Hypothalamus (tissue), 51 donors: Measurements from ENCODE around the gene BCKDHB.

Source experiments
- DNase-seq, 51 donors: peaks; one replicate each; lab custom pipeline; 2025; lab: John Stamatoyannopoulos, UW

Gene BCKDHB

DNA sequence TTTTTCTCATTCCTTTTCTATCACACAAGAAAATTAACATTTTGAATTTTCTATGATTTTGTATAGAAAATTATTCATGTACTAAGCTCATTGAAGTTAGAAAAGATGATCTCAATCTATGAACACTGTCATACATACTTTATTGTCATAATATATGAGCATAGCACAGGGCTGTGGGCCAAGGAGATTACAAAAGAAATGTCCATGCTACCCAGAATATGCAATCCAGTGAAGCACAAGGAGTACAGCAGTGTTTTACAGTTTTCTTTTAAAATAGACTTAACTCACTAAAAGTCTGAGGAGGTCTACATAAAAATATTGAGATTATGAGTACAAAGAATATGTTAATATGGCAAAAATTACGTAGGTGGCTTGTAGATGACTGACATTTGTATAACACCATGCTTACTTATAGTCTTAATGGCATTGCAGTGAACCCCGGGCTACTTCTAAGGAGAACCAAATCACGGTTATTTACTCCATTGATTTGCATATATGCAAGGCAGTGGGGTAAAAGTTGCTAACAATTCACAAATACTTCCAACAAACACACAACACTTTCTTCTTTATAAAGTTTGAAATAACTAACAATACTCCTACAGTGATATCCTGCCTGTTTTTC lies 257.1 kb downstream of the BCKDHB start:
- no peak for DNase-seq

DNA sequence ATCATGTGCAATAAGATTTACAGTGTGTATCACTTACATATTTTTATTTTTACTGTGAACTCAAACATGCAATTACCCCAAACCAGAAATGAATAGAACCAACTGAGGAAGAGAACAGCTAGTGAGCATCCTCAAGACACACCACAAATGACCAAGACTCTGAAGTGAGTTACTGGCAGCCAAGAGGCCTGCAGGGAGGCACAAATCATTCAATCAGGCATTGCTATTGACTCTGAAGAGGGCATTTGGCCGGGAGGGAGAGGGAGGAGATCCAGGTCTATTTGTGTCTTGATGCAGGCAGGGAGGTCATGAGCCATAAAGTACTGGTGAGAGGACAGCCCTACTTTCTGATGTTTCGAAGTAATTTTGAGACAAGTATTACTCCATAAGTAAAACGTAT lies 257.7 kb downstream of the BCKDHB start:
- no peak for DNase-seq

DNA sequence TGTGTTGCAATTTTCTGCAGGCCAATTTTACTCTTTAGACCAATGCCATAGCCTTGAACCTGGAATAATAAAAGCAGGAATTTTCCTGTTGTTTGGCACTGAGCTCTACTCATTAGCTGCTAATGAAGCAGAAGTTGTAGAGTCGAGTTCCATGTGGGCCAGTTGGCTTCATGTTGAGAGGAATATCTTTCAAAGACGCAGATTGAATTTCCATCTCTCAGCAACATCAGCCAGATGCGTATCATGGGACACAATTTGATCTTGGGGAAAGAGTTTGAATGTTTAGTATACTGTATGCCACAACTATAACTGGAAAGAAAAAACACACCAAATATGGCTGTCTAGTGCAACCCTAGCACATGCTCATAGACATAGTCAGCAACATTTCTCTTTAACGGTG lies 259.6 kb downstream of the BCKDHB start:
- no peak for DNase-seq

DNA sequence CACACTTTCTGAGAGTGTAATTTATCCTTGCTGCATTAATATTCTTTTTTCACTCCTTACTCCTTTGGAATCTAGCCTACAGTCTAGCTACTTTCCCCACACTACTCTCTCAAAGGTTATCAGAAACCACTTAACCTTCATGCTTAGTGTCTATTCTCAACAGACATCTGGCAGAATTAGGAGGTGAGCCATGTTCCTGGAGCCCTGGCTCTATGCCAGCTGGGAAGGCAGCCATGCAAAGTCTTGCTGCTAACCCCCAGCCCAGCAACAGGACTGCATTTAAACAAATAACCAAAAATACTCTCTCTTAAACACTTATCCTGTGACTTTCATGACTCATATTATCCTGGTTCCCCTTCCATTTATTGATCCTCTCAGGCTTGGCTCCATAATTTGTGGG lies 260.2 kb downstream of the BCKDHB start:
- peak in 7 of 51 donors; percentile 0 to 10 (median 2) for DNase-seq

DNA sequence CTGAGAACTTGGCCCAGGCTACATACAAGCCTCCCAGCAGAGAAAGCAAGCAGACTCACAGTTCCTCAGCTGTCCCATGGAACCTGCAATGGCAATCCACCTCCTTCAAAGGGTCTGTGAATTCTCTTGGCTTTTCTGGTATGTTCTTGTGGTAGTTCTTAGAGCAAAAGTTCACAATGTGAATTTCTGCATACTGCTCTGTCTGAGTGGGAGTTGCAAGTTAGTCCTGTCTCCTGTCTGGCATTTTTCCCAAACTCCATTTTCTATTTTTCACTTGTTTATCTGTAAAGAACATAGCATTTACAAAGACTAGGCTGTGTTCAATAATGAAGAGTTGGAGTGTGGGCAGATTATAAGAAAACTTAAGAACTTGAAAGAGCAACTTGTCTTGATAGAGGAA lies 269.9 kb downstream of the BCKDHB start:
- DNase-seq = no peak

DNA sequence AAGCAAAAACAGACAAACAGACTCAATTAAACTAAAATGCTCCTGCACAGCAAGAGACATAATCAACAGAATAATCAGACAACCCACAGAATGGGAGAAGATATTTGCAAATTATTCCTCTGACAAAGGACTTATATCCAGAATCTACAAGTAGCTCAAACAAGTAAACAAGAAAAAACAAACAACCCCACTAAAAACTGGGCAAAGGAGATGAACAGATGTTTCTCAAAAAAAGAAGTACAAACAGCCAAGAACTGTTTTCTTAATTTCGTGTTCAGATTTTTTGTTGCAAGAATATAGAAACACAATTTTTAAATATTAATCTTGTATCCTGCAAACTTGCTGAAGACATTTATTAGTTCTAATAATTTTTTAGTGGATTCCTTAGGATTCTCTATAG lies 274.1 kb downstream of the BCKDHB start:
- DNase-seq = no peak

DNA sequence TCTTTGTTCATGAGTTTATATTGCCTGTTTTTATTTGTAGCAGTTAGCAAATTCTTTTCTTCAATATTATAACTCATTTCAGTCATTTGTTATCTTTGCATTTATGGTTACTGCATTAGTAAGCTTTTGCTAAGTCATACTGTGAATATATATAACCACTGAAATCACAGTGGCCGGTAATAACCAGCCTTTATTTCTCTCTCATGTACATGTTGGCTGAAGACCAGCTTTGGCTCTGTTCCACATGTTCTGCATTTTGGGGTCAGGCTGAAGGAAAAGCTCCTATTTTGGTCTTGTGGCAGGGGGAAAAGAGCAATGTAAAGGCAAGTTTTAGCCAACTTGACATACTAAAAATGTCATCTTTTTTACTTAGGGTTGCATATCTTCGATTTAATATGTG lies 276.3 kb downstream of the BCKDHB start:
- DNase-seq = no peak

DNA sequence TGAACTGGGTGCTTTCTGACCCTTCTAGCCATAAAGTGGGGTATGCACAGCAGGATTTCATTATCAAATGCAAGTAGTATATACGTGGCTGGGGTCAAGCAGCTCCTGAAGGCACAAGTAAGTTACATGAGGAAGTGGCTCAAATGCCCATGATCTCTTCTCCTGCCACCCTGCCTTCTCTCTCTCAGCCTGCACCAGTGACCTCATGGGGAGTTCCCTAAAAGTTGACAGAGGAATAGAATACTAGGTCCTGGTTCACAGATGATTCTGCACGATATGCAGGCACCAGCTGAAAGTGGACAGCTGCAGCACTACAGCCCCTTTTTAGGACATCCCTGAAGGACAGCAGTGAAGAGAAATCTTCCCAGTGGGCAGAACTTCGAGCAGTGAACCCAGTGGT lies 282.0 kb downstream of the BCKDHB start:
- no peak for DNase-seq
